Type B pancreatic cell (in vitro differentiated cells): ENCODE results near the gene MYLK. TPM values are rescaled to one million over a fixed set of nuclear protein-coding genes. Genes with fewer than 3 reads are reported as not detected.

ENCODE experiments used
- DNase-seq: peaks from one replicate; pipeline ENCODE4 v3.0.0; 2021; ENCODE audit warnings: mixed read lengths; ENCODE audit not compliant: unreplicated experiment; ENCODE audit errors: extremely low spot score
- H3K27ac Mint-ChIP-seq: 2 replicates; pipeline ENCODE4 v1.8.0; 2021; ENCODE audit warnings: mild to moderate bottlenecking, mixed read lengths
- H3K27me3 Mint-ChIP-seq: 2 replicates; pipeline ENCODE4 v1.8.0; 2021; ENCODE audit warnings: mixed read lengths
- H3K36me3 Mint-ChIP-seq: 2 replicates; pipeline ENCODE4 v1.8.0; 2021; ENCODE audit warnings: mixed read lengths
- H3K4me1 Mint-ChIP-seq: one replicate; pipeline ENCODE4 v1.8.0; 2021; ENCODE audit warnings: mixed read lengths; ENCODE audit not compliant: unreplicated experiment
- H3K4me3 Mint-ChIP-seq: 2 replicates; pipeline ENCODE4 v1.8.0; 2021; ENCODE audit warnings: mild to moderate bottlenecking, mixed read lengths
- H3K9me3 Mint-ChIP-seq: 2 replicates; pipeline ENCODE4 v1.8.0; 2021; ENCODE audit warnings: mixed read lengths
- total RNA-seq: library from RNA; stranded (reverse); gene quantifications from 2 replicates; pipeline ENCODE4 v1.2.1, GENCODE V29; 2021; ENCODE audit warnings: low replicate concordance
- TF ChIP-seq, protein P1 (sequence below): fragments of 200-600 bp; sonication (generic); conservative IDR thresholded peaks from 2 replicates; pipeline ENCODE4 v1.5.0; 2021; ENCODE audit warnings: antibody characterized with exemption, mild to moderate bottlenecking

Gene MYLK
- total RNA-seq, 1 donor from 2014 or later: 16.8 TPM

DNA sequence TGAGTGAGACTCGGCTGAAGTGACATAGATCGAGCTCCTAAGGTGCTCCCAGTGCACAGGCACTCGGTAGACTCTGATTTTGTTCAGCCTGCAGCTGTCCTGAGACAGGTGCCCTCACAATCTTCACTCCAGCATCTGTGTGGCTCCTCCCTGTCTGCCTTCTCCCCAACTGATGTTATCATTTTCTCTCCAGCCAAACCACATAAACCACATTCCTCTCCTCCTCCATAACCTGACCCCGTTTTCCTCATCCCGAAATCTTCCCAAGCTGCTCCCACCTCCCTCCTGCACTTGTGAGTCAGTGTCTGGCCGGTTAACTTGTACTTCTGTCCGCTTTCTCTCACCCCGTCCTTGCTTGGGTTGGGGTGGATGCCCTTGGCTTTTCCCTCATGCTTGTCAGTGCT is 206.0 kb downstream of the MYLK start:
- H3K4me3 Mint-ChIP-seq: no peak overlapping the region
- H3K36me3 Mint-ChIP-seq: no peaks in the 10 kb centered on the region
- TF ChIP-seq, protein P1, sequence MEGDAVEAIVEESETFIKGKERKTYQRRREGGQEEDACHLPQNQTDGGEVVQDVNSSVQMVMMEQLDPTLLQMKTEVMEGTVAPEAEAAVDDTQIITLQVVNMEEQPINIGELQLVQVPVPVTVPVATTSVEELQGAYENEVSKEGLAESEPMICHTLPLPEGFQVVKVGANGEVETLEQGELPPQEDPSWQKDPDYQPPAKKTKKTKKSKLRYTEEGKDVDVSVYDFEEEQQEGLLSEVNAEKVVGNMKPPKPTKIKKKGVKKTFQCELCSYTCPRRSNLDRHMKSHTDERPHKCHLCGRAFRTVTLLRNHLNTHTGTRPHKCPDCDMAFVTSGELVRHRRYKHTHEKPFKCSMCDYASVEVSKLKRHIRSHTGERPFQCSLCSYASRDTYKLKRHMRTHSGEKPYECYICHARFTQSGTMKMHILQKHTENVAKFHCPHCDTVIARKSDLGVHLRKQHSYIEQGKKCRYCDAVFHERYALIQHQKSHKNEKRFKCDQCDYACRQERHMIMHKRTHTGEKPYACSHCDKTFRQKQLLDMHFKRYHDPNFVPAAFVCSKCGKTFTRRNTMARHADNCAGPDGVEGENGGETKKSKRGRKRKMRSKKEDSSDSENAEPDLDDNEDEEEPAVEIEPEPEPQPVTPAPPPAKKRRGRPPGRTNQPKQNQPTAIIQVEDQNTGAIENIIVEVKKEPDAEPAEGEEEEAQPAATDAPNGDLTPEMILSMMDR: no peak
- H3K27me3 Mint-ChIP-seq: peaks cover 20% of the 10 kb centered on the region
- H3K4me1 Mint-ChIP-seq: peaks cover 23% of the 10 kb centered on the region
- no peak for DNase-seq
- H3K27ac Mint-ChIP-seq: no peak overlapping the region
- H3K9me3 Mint-ChIP-seq: no peaks in the 10 kb centered on the region

- H3K9me3 Mint-ChIP-seq: no peaks in the 10 kb centered on the region
- H3K36me3 Mint-ChIP-seq: no peaks in the 10 kb centered on the region
- H3K27ac Mint-ChIP-seq: no peak overlapping the region
- peaks cover 21% of the 10 kb centered on the region for H3K27me3 Mint-ChIP-seq
- peaks cover 4% of the 10 kb centered on the region for H3K4me1 Mint-ChIP-seq
- no peak overlapping the region for H3K4me3 Mint-ChIP-seq
- no peak for DNase-seq
- TF ChIP-seq, protein P1: no peak
These were observed 211.5 kb downstream of the MYLK start for GRCh38 chr3:123672429-123673146.

DNA sequence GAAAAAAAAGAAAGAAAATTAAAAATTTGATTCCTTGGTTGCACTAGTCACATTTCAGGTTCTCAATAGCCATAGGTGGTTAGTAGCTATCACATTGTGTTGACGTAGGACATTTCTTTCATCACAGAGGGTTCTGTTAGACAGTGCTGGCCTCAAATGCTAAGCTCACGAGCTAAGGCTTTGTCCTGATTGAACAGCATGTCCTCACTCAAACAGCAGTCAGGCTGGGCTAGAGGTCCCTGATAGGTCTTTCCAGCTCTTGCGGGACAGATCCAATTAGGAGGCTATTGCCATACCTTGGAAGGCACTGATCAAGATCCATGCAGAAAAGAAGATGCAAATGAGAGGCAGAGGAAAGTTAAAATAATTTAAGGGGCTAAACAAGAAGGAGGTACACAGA is 213.4 kb downstream of the MYLK start:
- H3K4me1 Mint-ChIP-seq: peaks cover 4% of the 10 kb centered on the region
- H3K9me3 Mint-ChIP-seq: no peaks in the 10 kb centered on the region

GRCh38 chr3:123668906-123669305 is 215.2 kb downstream of the MYLK start:
- no peak for DNase-seq
- TF ChIP-seq, protein P1: no peak
- Mint-ChIP-seq H3K27me3 (peaks cover 17% of the 10 kb centered on the region), H3K27ac (no peak overlapping the region), H3K9me3 (no peaks in the 10 kb centered on the region), H3K36me3 (peaks cover 6% of the 10 kb centered on the region), H3K4me3 (no peak overlapping the region), H3K4me1 (peaks cover 4% of the 10 kb centered on the region)

More for the DNA sequence above, 213.4 kb downstream of the MYLK start:
- Mint-ChIP-seq H3K27ac (no peak overlapping the region), H3K36me3 (peaks cover 6% of the 10 kb centered on the region), H3K27me3 (peaks cover 25% of the 10 kb centered on the region), H3K4me3 (no peak overlapping the region)
- TF ChIP-seq, protein P1: no peak
- DNase-seq: no peak

GRCh38 chr3:123667784-123668183 is 216.3 kb downstream of the MYLK start:
- no peak overlapping the region for H3K4me3 Mint-ChIP-seq
- H3K36me3 Mint-ChIP-seq: peaks cover 6% of the 10 kb centered on the region
- peaks cover 14% of the 10 kb centered on the region for H3K27me3 Mint-ChIP-seq
- no peak for DNase-seq
- no peaks in the 10 kb centered on the region for H3K9me3 Mint-ChIP-seq
- peaks cover 4% of the 10 kb centered on the region for H3K4me1 Mint-ChIP-seq
- H3K27ac Mint-ChIP-seq: no peak overlapping the region
- TF ChIP-seq, protein P1: no peak
